GM06990 (cell line): Measurements from ENCODE around the gene KRT20.
"Not testable (repeated sequence)": the region's sequence is repeated elsewhere in the genome, so short reads cannot be mapped to it uniquely, and the experiment has no call there.

Experiments used
- DNase-seq: peaks from one replicate; pipeline ENCODE4 v3.0.0-alpha.2; 2011; ENCODE audit not compliant: insufficient read length; ENCODE audit errors: extremely low read depth
- H3K27me3 ChIP-seq: replicated peaks from 2 replicates; pipeline ENCODE4 v1.6.0; 2011; ENCODE audit warnings: low read length; ENCODE audit not compliant: control insufficient read depth, insufficient read depth
- H3K36me3 ChIP-seq: 2 replicates; pipeline ENCODE4 v1.5.1; 2011; ENCODE audit warnings: low read length; ENCODE audit not compliant: control insufficient read depth, insufficient read depth
- H3K4me3 ChIP-seq: replicated peaks from 2 replicates; pipeline ENCODE4 v1.5.1; 2011; ENCODE audit warnings: low read depth, mild to moderate bottlenecking, control low read depth, low read length
- TF ChIP-seq, protein P1 (sequence below): IDR thresholded peaks from 2 replicates; pipeline ENCODE4 v1.5.1; 2011; ENCODE audit warnings: low read length, control low read depth, mild to moderate bottlenecking, inconsistent platforms; ENCODE audit not compliant: insufficient read depth, poor library complexity, severe bottlenecking

Gene KRT20

DNA sequence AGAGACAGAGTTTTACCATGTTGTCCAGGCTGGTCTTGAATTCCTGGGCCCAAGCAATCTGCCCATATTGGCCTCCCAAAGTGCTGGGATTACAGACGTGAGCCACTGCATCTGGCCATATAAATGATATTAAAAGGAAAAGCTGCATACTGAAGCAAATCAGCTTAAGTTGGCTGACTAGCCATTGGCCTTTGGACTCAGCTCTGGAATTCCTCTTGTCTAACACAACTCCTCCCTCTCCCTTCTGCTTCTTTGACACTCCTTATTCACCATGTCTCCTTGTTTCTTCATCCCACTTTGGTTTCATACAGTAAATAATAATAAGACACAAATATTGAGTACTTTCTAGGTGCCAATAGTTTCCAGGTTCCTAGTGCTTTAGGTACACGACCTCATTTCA is 25.5 kb downstream of the KRT20 start:
- no peak for DNase-seq
- TF ChIP-seq, protein P1, sequence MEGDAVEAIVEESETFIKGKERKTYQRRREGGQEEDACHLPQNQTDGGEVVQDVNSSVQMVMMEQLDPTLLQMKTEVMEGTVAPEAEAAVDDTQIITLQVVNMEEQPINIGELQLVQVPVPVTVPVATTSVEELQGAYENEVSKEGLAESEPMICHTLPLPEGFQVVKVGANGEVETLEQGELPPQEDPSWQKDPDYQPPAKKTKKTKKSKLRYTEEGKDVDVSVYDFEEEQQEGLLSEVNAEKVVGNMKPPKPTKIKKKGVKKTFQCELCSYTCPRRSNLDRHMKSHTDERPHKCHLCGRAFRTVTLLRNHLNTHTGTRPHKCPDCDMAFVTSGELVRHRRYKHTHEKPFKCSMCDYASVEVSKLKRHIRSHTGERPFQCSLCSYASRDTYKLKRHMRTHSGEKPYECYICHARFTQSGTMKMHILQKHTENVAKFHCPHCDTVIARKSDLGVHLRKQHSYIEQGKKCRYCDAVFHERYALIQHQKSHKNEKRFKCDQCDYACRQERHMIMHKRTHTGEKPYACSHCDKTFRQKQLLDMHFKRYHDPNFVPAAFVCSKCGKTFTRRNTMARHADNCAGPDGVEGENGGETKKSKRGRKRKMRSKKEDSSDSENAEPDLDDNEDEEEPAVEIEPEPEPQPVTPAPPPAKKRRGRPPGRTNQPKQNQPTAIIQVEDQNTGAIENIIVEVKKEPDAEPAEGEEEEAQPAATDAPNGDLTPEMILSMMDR, result no peak
- Histone ChIP-seq H3K4me3 (no peak overlapping the region), H3K36me3 (no peaks in the 10 kb centered on the region), H3K27me3 (no peaks in the 10 kb centered on the region; the same call in 1 of the 2 replicates)

DNA sequence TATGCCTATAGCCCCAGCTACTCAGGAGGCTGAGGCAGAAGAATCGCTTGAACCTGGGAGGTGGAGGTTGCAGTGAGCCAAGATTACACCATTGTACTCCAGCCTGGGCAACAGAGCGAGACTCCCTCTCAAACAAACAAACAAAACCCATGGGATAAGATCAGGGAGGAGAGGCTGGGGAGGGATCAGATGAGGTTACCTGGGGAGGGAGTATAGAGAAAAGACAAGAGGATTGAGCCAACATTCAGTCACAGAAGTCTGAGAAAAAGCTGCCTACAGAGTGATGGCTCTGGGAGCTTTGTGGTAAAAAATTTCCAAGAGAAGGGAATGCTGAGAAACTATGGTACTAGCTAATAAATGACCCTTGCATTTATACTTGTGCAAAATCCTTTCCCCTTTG is 26.4 kb downstream of the KRT20 start:
- not testable (repeated sequence) for DNase-seq, H3K36me3 ChIP-seq, H3K4me3 ChIP-seq, H3K27me3 ChIP-seq

DNA sequence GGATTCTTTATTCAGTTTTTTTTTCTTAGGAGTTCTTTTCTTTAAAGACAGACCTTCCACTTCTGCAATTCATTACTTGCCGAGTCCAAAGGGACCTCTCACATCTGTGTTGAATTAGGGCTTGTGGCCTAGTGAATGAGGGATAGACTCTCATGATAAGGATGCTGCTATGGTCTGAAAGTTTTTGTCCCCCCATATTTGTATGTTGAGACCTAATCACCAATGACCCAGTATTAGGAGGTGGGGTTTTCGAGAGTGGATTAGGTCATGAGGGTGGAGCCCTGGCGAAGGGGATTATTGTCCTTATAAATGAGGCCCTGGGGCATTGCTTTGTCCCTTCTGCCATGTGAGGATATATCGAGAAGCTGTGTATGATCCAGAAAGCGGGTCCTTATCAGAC is 27.5 kb downstream of the KRT20 start:
- Histone ChIP-seq H3K27me3 (no peaks in the 10 kb centered on the region), H3K36me3 (no peaks in the 10 kb centered on the region), H3K4me3 (no peak overlapping the region)
- TF ChIP-seq, protein P1, result no peak
- no peak for DNase-seq

DNA sequence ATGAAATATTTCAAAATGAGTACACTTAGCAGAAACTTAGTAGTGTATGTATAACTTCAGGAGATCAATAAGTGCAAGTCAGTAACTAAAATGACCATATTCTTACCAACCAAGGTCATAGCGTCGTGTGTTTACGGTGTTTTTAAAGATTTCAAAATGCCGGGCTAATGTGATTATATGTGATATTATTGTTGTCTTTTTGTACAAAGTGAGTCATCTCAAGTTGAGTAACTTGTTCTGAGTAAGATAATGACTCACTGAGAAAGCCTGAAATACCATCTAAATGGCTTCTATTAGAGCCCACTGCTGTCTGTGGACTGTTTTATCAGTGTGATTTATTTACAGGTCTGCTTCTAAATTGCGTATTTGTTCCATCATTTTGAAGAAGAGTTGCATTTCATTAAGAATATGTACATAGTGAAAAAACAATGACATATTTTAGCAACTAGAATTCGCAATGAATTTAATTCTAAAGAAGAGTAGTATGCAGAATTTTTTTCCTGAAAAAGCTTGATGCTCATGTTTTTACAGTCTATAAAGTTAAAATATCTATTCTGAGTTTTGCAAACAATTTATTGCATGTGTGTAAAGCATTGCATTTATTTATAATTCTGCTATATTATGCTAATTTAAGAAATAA is 30.7 kb downstream of the KRT20 start:
- Histone ChIP-seq H3K4me3 (no peak overlapping the region), H3K27me3 (no peaks in the 10 kb centered on the region), H3K36me3 (no peaks in the 10 kb centered on the region)
- TF ChIP-seq, protein P1, result no peak
- DNase-seq, result no peak

DNA sequence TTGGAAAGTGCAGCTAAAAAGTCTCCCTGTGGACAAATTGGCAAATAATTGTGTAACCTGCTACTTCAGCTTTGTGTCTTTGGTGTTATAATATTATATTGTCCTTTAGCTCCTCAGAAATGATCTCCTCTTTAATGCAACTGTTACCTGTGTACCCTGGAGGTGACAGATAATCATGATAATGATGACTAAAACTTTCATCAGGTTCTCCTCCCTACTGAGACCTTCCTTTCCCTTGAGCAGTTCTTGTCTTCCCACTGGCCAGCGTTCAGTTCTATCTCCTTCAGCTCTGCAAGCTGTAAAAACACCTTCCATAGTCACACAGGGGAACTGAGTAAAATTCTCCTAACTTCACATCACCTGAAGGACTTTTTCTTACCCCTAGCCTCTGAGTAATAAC is 32.7 kb downstream of the KRT20 start:
- H3K27me3 ChIP-seq, result no peaks in the 10 kb centered on the region
- no peak overlapping the region for H3K4me3 ChIP-seq
- H3K36me3 ChIP-seq, result no peaks in the 10 kb centered on the region
- no peak for DNase-seq
- TF ChIP-seq, protein P1, result no peak

DNA sequence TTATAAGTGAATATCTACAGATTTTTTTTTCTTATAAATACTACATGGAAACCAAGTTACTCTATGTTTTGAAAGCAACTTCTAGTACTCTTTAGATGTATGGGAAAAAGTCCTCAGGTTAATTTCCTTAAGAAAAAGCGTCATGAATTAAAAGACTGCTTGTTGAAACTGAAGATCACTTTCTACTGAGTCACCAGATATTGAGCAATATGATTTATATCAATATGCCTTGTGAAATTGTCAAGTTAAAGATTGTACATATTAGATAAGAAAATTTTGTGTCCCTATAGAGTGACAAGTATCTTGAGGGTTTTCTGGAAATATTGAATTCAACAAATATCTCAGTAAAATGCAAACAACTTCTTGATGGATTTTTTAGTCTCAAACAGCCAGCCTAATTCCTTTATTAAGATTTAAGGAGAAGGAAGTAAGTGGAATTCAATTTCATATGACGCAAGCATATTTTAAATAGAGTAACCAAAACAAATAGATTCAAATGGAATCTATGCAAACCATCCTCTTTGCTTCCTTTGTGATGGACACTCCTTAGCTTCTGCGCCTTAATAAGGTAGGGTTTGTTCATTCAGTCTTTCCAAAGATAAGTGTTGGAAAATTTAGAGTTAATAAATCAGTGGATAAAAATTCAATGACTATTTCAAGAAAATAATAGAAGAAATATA is 34.6 kb downstream of the KRT20 start:
- Histone ChIP-seq H3K36me3 (no peaks in the 10 kb centered on the region), H3K27me3 (no peaks in the 10 kb centered on the region), H3K4me3 (no peak overlapping the region)
- no peak for DNase-seq
- TF ChIP-seq, protein P1, result no peak
